ENCODE measurements around the gene EEFSEC.

EEFSEC gene

DNA sequence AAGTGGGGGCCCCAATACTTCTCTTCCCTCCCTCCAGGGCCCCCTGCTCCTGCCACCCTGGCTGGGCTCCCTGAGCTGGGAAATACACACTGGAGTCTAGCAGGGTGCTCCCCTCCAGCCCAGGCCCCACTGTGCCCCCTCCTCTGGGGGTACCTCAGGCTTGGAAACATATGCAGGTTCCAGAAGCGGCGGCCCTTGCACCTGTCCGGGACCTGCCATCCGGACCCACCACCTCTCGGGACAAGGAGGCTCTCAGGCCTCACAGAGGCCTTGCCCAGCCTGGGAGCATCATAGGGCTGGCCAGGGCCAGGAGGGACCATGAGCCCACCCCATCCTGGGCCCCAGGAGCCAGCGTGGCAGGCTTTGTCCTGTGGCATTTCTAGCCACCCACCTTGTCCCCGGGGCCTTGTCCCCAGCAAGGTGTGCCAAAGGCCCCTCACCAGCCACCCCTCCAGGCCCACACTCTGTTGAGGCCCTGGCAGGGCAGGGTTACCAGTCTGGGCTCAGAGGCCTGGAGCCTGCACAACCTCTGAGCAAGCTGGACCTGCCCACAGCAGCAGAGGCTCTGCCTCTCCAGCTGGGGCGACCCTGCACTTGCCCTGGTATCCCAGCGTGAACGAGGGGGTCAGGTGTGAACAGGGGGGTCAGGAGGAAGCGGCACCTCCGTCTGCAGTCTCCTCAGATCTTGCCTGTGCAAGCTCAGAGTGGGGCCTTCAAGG, 267.6 kb downstream of the EEFSEC start:
- H3K4me3 ChIP-seq (ENCODE audit: low read depth, low read length) = no peak overlapping the region
- no peak for DNase-seq (ENCODE audit: low read depth)
- TF ChIP-seq, protein P1, sequence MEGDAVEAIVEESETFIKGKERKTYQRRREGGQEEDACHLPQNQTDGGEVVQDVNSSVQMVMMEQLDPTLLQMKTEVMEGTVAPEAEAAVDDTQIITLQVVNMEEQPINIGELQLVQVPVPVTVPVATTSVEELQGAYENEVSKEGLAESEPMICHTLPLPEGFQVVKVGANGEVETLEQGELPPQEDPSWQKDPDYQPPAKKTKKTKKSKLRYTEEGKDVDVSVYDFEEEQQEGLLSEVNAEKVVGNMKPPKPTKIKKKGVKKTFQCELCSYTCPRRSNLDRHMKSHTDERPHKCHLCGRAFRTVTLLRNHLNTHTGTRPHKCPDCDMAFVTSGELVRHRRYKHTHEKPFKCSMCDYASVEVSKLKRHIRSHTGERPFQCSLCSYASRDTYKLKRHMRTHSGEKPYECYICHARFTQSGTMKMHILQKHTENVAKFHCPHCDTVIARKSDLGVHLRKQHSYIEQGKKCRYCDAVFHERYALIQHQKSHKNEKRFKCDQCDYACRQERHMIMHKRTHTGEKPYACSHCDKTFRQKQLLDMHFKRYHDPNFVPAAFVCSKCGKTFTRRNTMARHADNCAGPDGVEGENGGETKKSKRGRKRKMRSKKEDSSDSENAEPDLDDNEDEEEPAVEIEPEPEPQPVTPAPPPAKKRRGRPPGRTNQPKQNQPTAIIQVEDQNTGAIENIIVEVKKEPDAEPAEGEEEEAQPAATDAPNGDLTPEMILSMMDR (IDR thresholded peaks at IDR 0.05; ENCODE audit: low read depth, low read length) = no peak
- TF ChIP-seq, protein P2, sequence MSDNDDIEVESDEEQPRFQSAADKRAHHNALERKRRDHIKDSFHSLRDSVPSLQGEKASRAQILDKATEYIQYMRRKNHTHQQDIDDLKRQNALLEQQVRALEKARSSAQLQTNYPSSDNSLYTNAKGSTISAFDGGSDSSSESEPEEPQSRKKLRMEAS (IDR thresholded peaks at IDR 0.05; ENCODE audit: low read depth, low read length) = no peak
- TF ChIP-seq MYC (IDR thresholded peaks at IDR 0.05; ENCODE audit: low read depth, low read length) = no peak
- TF ChIP-seq POLR2A (IDR thresholded peaks at IDR 0.05; ENCODE audit: extremely low read depth, insufficient read length) = no peak

DNA sequence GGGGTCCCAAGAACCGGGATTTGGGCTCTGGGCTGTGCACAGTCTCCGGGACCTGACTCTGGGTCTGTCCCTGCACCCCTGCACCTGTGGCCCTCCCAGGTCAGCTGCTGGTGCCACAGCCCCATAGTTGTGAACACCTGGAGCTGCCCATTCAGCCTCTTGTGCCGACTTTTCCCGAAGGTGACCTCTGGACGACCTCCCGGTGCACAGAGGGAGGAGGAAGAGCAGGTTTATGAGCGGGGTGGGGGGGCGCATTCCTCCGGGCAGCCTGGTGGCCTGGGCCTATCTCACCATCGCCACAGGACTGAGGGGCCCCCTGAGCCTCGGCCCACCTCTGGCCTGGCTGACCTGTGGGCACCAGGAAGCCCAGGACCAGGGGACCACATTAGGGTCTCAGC, 268.2 kb downstream of the EEFSEC start:
- no peak overlapping the region for H3K4me3 ChIP-seq (ENCODE audit: low read depth, low read length)
- TF ChIP-seq POLR2A (IDR thresholded peaks at IDR 0.05; ENCODE audit: extremely low read depth, insufficient read length) (no peak), MYC (IDR thresholded peaks at IDR 0.05; ENCODE audit: low read depth, low read length) (no peak)
- TF ChIP-seq, protein P1 (IDR thresholded peaks at IDR 0.05; ENCODE audit: low read depth, low read length) = no peak
- no peak for DNase-seq (ENCODE audit: low read depth)

DNA sequence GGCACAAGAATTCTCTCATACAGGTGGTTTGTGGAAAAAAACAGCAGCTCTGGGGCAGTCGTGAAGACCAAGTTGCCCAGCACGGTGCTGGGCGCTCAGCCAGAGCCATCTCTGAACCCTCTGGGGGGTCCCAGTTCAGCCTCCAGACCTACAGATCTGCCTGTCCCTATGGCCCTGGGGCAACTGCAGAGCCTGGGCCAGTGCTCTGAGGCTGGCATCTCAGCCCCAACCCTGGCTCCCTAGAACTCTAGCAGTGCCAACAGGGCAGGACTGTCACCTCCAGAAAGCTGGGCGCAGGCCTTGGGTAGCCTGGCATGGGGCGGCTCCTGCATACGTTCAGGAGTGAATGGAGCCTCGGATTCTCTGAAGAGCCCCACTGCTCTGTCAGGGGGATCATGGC, 268.7 kb downstream of the EEFSEC start:
- H3K4me3 ChIP-seq (ENCODE audit: low read depth, low read length) = no peak overlapping the region
- TF ChIP-seq MYC (IDR thresholded peaks at IDR 0.05; ENCODE audit: low read depth, low read length) = no peak
- TF ChIP-seq POLR2A (IDR thresholded peaks at IDR 0.05; ENCODE audit: extremely low read depth, insufficient read length) = no peak
- TF ChIP-seq, protein P1 (IDR thresholded peaks at IDR 0.05; ENCODE audit: low read depth, low read length) = no peak
- TF ChIP-seq, protein P2 (IDR thresholded peaks at IDR 0.05; ENCODE audit: low read depth, low read length) = no peak
- no peak for DNase-seq (ENCODE audit: low read depth)

DNA sequence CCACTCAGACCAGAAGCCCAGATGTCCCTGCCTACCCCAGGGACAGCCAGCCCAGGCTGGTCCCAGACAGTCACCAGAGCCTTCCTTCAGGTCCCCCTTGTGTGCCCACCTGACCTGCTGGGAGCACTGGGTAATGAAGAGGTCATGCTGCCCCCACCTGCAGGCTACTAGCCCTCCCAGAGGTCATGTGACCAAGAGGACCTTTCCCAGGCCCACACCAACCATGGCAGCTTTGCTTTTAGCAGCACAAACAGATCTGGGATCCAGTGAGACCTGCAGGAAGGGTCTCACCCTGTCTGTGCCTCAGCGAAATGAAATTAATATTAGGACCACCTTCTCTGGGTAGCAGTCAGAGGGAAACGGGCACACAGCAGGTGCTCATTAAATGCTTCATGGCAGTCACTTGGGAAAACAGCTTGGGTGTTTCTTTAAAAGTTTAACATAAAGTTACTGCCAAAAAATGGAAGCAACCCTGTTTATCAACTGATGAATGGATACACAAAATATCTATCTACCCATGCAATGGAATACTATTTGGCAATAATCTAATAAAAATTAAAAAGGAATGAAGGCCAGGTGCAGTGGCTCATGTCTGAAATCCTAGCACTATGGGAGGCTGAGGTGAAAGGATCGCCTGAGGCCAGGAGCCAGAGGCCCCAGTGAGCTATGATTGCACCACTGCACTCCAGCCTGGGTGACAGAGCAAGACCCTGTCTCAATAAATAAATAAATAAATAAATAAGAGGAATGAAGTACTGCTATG, 269.7 kb downstream of the EEFSEC start:
- DNase-seq (ENCODE audit: low read depth) = no peak
- H3K4me3 ChIP-seq (ENCODE audit: low read depth, low read length) = no peak overlapping the region
- TF ChIP-seq POLR2A (IDR thresholded peaks at IDR 0.05; ENCODE audit: extremely low read depth, insufficient read length) (no peak), MYC (IDR thresholded peaks at IDR 0.05; ENCODE audit: low read depth, low read length) (no peak)
- TF ChIP-seq, protein P1 (IDR thresholded peaks at IDR 0.05; ENCODE audit: low read depth, low read length) = no peak
- TF ChIP-seq, protein P2 (IDR thresholded peaks at IDR 0.05; ENCODE audit: low read depth, low read length) = no peak

DNA sequence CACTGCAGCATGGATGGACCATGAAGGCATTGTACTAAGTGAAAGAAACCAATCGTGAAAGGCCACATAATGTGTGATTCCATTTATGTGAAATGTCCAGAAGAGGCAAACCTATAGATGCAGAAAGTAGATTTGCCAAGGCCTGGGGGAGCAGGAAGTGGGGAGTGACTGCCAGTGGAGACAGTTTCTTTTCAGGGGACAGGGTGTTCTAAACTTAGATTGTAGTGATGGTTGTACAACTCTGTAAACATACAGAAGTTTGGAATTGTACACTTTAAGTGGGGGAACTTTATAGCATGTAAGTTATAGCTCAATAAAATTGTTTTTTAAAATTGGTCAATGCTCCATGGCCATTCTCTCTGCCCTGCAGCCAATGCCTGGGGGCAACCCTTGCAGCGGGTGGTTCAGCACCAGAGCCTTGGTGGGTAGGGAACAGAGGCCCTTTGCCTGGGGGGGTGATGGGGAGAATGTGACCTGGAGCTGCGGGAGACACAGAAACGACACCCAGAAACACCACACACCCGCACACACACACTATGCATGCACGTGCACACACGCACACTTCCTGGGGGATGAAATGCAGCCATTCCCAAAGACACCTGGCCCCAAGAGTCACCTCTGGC, 270.4 kb downstream of the EEFSEC start:
- TF ChIP-seq, protein P1 (IDR thresholded peaks at IDR 0.05; ENCODE audit: low read depth, low read length) = no peak
- TF ChIP-seq POLR2A (IDR thresholded peaks at IDR 0.05; ENCODE audit: extremely low read depth, insufficient read length) = no peak
- TF ChIP-seq, protein P2 (IDR thresholded peaks at IDR 0.05; ENCODE audit: low read depth, low read length) = no peak
- DNase-seq (ENCODE audit: low read depth) = peak; percentile 63
- H3K4me3 ChIP-seq (ENCODE audit: low read depth, low read length) = no peak overlapping the region

All from NB4 (cell line).